Activated CD4-positive, CD25-positive, alpha-beta regulatory T cell (primary cell): Measurements from ENCODE around the gene SETD2.

Source experiments
- DNase-seq, 4 experiments: peaks; one replicate each; lab custom pipeline; 2025; lab: John Stamatoyannopoulos, UW

SETD2 gene

DNA sequence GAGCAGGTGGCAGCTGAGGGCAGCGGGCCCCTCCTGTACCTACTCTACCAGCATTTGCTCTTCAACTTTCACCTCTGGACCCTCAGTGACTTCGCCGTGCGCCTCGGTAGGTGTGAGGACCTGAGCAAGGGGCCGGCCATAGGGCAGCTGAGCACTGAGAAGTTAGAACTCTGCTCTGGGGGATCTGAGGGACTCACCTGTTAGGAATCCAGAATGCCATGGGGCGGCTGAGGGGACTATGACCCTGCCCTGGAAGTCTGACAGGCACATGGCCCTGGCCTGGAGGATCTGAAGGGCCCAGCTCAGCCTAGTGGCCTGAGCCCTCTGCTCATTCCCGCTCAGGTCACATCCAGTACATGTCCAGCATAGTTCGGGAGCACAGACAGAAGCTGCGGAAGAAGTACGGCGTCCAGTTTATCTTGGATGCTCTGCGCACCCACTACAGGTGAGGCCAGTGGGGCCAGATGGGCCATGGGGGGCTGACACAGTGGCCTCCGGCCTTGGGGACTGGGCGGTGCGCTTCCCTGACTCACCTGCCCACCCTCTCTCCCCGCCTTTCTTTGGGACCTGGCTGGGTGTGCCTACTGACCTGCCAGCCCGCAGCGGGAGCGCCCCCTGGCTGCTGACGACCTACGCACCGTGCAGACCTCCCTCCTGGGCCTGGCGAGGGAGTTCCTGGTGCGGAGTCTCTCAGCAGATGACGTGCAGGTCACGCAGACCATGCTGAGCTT lies 165.6 kb downstream of the SETD2 start:
- peak; percentile 32 to 67 (median 54) for DNase-seq

GRCh38 chr3:46997453-46998091 lies 166.3 kb downstream of the SETD2 start:
- no peak for DNase-seq

DNA sequence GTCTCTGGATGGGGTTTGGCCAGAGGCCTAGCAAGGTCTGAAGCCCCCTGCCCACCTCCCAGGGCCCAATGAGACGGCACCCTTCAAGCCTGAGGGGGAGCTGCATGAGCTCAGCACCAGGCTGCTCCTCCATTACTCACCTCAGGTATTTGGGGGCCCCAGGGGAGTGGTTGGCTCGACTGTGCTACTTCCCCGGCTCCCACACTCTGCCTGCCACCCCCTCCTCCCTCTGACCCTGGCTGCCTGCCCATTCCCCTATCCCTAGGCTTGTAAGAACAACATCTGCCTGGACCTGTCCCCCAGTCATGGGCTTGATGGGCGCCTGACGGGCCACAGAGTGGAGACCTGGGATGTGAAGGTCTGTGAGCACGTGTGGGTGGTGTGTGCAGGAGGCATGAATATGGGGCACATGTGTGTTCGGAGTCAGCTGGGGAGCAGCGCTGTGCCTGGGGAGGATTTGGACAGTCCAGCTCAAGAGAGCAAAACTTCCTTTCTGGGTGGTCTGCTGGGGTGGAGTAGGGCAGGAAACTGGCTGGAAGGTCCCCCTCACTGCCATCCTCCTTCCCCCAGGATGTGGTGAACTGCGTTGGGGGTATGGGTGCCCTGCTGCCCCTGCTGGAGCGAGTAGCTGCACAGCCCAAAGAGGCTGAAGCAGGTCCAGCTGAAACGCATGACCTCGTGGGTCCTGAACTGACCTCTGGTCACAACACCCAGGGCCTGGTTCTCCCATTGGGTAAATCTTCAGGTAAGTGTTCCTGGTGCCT lies 167.0 kb downstream of the SETD2 start:
- no peak for DNase-seq

GRCh38 chr3:46995901-46996562 lies 167.9 kb downstream of the SETD2 start:
- no peak for DNase-seq

DNA sequence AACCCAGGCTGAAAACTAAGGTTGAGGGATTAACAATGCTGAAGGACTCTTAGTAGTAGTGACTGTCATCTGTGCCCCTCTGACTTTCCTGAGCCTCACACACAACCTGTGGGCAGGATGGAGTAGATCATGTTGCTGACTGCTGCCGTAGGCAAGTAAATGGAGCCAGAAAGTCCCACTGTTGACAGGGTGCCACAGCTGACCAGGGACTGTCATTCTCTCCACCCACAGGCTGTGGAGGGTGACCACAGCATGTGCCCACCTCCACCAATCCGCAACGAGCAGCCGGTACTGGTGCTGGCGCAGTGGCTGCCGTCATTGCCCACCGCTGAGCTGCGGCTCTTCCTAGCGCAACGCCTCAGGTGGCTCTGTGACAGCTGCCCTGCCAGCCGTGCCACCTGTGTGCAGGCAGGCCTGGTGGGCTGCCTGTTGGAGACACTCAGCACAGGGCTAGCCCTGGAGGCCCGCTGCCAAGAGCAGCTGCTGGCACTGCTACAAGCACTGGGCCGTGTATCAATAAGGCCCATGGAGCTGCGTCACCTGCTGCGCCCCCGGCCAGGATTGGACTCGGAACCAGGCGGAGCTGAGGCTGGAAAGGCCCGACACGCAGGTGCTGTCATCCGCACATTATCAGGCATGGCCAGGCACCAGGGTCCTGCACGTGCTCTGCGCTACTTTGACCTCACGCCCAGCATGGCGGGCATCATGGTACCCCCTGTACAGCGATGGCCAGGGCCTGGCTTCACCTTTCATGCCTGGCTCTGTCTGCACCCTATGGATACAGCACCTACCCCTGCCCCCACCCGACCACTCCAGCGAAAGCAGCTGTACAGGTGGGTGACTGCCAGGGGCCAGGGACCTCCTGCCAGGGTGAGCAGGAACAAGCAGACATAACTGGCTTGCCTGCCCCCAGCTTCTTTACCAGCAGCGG lies 168.8 kb downstream of the SETD2 start:
- no peak for DNase-seq

GRCh38 chr3:46993986-46994385 lies 169.9 kb downstream of the SETD2 start:
- DNase-seq = no peak

DNA sequence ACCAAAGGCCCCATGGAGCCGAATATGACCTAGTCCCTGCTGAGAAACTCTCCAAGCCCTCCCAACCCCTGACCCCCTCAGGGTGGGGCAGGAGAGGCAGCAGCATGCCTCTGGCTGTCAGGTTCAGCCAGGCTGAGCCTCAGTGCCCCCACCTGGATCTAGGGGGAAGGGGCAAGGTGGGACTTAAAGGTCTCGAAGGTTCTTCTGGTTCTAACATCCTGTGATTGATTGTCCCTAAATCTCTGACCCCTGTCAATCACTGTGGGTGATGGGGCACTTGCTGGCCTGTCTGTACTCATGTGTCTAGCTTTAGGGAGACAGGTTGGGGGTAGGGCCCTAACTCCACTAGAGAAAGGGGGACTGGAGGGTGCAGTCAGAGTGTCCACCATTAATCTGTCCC lies 170.6 kb downstream of the SETD2 start:
- DNase-seq = no peak

- DNase-seq = no peak
Measured at GRCh38 chr3:46992231-46992630, 171.7 kb downstream of the SETD2 start.

DNA sequence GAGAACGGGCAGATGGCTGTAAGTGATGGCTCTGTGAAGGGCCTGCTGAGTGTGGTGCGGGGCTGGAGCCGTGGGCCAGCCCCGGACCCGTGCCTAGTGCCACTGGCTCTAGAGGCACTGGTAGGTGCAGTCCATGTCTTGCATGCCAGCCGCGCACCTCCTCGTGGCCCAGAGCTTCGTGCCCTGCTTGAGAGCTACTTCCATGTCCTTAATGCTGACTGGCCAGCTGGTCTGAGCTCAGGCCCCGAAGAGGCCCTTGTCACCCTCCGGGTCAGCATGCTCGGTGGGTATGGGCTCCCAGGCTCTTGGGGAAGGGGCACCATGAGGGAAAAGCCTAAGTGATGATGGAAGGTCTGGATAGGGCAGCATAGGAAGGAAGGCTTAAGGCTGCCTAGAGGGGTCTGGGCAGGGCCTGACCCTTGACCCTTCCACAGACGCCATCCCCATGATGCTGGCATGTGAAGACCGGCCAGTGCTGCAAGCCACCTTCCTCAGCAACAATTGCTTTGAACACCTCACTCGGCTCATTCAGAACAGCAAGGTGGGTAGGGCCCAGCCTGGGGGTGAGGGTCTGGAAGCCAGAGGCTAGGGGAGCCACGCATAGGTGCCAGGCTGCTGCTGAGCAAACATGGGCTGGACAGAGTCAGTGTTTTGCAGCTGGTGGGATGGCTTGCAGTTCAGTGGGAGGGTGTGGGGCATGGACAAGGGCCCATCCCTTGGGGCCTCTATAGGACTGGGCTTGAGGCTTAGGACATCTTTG lies 172.3 kb downstream of the SETD2 start:
- no peak for DNase-seq

DNA sequence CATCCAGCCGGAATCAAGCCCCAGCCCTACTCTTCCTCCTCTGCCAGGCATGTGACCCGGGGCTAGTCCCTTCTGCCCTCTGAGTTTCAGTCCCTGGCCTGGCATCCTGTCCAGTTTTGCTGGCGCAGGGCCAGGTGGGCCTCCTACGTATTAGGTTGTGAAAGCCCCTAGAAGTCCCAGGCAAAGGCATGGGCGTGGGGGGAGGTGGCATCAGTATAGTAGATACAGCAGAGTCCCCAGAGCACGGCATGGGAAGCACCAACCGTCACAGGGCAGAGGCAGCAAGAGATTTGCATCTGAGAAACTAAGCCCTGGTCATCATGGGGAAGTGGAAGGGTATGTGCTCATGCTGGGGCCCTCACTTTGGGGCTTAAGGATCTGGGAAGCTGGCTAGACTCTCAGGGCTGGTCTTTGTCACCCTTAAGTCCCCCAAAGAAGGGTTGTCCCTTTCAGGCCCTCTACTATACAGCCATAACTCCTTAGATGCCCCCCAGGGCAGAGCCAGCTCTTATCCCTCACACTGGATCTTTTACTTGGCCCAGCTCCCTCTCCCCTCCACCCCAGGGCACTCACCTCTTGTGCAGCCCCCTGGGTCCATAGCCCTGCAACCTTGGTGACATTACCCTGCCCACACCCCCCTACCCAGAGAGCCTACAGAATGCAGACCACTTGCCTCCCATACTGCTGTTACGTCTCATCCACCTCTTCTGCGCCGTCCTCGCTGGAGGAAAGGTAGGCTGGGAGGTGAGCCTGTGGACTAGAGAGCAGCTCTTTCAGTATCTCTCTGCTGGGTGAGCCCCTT lies 173.1 kb downstream of the SETD2 start:
- no peak for DNase-seq

DNA sequence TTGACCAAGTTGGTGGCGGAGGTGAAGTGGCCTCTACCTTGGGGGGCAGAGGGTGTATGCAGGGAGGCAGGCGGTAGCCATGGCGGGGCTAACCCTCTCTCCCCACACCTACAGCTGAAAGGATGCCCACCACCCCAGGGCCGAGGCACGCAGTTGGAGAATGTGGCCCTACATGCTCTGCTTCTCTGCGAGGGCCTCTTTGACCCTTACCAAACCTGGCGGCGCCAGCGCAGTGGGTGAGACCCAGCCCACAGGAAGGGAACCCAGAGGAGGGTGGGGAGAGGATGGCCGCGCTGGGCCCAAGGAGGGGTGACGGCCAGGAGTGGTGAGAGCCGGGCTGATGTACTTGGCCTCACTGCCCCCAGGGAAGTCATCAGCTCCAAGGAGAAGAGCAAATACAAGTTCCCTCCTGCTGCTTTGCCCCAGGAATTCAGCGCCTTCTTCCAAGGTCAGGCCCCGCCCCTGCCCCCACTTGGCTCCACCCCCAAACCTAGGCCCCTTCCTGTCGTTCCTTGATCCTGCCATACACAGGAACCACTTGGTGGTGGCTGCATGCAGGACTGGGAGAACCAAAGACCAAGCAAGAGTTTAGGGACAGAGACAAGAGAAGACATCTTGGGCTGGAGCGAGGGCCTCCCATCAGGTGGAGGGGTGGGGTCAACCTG lies 174.6 kb downstream of the SETD2 start:
- DNase-seq = no peak

- no peak for DNase-seq
Measured at GRCh38 chr3:46988616-46989015, 175.3 kb downstream of the SETD2 start.

DNA sequence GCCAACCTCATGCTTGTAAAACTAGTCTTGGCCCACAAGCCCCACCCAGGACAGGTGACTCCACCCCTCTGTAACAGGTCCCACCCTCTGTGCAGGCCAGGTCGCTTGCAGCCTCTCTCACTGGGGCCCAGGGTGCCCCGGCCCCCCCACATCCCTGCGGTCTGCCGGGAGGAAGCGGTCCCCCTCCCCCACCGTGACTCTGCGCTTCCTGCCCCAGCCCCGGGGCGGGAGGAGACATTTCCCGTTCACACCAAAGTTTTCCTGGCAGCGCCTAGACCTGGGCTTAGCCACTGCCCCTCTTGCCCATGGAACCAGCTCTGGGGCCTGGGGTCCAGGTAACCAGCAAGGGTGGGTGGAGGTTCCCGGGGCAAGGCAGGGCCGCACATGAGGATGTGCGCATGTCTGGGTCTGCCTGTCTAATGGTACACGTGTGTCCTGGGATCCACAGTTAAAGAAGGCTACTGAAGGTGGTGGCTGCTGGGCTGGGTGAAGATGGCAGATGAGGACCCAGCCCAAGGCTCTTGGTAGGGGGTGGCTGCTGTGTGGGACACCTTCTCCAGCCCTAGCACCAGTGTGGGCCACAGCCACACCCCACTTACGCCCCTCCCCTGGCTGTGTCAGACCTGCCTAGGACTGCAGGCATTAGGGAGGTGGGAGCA lies 176.0 kb downstream of the SETD2 start:
- peak; percentile 65 to 90 (median 80) for DNase-seq

DNA sequence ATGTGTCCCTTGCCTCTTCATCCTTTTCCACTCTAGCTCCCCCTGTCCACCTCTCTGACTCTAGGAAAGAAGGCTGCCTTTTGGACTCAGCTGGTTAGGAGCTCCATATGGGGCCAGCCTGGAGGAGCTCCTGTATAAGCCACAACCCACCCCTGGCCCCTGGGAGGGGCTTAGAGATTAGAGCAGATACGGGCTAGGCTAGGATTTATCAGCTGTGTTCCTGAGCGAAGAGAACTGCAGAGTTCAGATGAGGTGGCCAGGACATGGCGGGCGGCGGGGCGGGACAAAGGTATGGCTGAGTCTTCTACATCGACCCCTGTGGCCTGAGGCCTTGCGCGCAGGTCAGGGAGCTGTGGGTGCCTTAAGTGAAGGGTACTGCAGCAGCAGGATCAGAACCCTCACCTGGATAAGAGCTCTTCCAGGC lies 176.6 kb downstream of the SETD2 start:
- DNase-seq = no peak

DNA sequence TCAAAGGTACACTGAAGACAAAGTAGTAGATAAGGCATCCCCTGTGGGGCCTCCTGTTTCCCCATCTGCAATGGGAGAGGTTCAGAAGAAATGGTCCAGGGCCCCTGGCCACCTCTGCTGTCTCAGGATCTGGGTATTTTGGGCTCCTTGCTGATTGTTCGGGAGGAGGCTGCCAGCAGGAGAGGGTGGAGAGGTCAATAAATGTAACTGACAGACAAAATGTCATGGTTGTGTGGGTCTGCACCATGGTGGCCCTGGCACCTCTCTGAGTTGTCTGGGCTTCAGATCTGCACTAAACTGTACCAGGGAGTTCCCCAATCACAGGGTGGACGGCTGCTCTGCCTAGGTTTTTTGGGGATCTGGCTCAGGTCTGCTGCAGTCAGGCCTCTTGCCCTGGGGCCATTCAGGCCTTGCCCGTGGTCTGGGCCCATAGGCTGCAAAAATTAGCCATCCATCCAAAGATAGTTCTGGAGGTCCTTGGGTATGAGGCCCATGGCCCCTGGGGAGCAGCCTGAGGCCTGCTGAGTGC lies 177.1 kb downstream of the SETD2 start:
- DNase-seq = no peak

DNA sequence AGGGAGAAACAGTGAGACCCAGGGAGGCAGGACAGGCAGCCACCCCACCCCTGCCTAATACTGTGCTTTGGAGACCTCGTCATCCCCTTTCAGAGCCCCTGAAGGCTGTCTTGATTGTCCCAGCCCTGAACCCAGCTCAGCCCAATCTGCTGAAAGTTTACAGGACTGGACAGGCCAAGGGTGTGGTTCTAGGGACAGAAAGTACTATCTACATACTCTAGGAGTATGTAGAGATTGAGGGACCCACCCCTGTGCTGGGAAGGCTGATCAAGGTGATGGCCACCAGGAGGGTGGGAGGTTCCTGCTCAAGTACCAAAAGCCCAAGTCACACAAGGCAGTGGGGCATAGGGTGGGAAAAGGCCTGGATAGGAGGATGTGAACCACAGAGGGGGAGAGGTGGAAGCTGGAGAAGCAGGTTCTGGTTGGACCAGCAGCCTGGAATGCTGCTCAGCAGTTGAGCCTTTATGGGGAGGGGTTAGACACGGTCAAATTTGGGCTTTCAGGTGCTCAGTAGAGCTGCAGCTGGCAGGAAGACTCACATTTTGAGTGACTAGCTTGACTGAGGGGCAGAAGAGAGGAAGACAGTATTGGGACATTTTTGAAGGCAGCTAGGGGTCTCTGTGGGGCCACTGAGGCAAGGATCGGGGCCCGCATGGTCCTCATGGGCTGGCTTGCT lies 177.7 kb downstream of the SETD2 start:
- DNase-seq = no peak

- no peak for DNase-seq
Measured at GRCh38 chr3:46985588-46985987, 178.3 kb downstream of the SETD2 start.
